Peyer's patch (tissue), 4 donors: ENCODE measurements around the gene ADAMTS18. TPM values are rescaled to one million over a fixed set of nuclear protein-coding genes. Genes with fewer than 3 reads are reported as not detected.

Experiments
- DNase-seq, 3 donors: peaks; one replicate each; pipeline ENCODE4 v3.0.0-alpha.2; 2017 to 2019
- H3K27ac ChIP-seq, 4 donors: fragments of 200-600 bp; sonication (generic); one replicate each; pipeline ENCODE4 v1.5.1; 2016 to 2019
- H3K27me3 ChIP-seq, 2 donors: fragments of 200-600 bp; sonication (generic); one replicate each; pipeline ENCODE4 v1.5.1; 2019
- H3K36me3 ChIP-seq, 3 donors: fragments of 200-600 bp; sonication (generic); one replicate each; pipeline ENCODE4 v1.5.1; 2016 to 2019
- H3K4me1 ChIP-seq, 4 donors: fragments of 200-600 bp; sonication (generic); one replicate each; pipeline ENCODE4 v1.5.1; 2016 to 2019
- H3K4me3 ChIP-seq, 4 donors: fragments of 200-600 bp; sonication (generic); 1 replicate in 3 of 4; 2 replicates in 1 of 4; pipeline ENCODE4 v1.5.1; 2016 to 2019; ENCODE audit warnings: mild to moderate bottlenecking in 1 of 4
- H3K9me3 ChIP-seq, 4 donors: fragments of 200-600 bp; sonication (generic); one replicate each; pipeline ENCODE4 v1.5.1; 2016 to 2019; ENCODE audit warnings: mild to moderate bottlenecking in 1 of 4
- CTCF ChIP-seq, 6 experiments: fragments of 450-650 bp in 4 of 6; fragments of 200-600 bp in 2 of 6; sonication (generic) in 1 of 6; IDR thresholded peaks; one replicate each; pipeline ENCODE4 v1.5.1; 2017 to 2019; ENCODE audit warnings: antibody characterized with exemption in 6 of 6, mild to moderate bottlenecking in 3 of 6, moderate library complexity in 1 of 6
- POLR2A ChIP-seq, 2 donors: fragments of 450-650 bp; IDR thresholded peaks; one replicate each; pipeline ENCODE4 v1.5.1; 2017; ENCODE audit warnings: antibody characterized with exemption in 2 of 2, mild to moderate bottlenecking in 2 of 2, moderate library complexity in 2 of 2
- total RNA-seq, 4 donors: library from RNA; depleted of rRNA; stranded (reverse); fragments of >200 nt; gene quantifications; one replicate each; pipeline ENCODE4 v1.1.0, GENCODE V29; 2016

The ADAMTS18 gene
- 1 to 10 TPM in 1 of 4 donors, under 1 TPM in 1, not detected in 2; 0.27 to 2.5 TPM for total RNA-seq

DNA sequence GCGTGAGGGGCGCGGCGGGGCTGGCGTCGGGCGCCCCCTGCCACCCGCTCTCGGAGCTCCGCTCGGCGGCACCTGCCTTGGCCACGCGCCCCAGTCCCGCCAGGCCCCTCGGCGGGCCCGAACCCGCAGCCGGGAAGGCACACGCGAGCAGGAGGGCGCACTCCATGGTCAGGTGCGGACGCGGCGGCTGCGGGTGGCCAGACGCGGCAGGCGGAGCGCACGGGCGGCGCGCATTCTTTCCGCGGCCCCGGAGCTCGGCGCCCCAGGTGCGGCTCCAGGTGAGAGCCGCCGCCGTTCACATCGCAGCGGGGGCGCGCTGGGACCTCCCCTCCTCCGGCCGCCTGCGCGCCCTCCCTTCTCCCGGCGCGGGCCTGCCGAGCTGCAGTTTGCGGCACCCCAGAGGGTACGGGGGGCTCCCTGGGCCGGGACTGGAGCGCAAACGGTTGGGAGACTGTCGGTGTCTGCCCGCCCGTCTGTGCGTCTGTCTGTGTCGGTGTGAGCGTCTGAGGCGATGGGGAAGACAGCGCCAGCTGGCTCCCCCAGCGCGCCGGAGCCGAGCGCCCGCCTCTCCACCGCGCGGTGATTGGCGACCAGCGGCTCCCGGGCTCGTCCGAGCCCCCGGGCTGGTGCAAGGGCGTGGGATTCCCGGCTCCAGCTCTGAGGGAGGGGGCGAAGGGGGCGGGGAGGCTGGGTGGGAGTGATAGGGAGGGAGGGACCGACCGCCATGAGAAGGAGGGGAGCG lies at the start of gene ADAMTS18:
Gene ADAMTS18 (minus strand): TSS at position 505 of the 742 bp plus-strand sequence. CDS start 339 bp downstream, at position 166.
- DNase-seq: no peak
- H3K27me3 ChIP-seq: peaks cover 0 to 8% of the 10 kb centered on the region in 2 donors

GRCh38 chr16:77480681-77481315 lies 46.0 kb upstream of the ADAMTS18 start:
- H3K9me3 ChIP-seq: no peaks in the 10 kb centered on the region
- H3K36me3 ChIP-seq: no peaks in the 10 kb centered on the region
- H3K4me1 ChIP-seq: no peaks in the 10 kb centered on the region
- no peak overlapping the region for H3K4me3 ChIP-seq
- no peak overlapping the region for H3K27ac ChIP-seq
- H3K27me3 ChIP-seq: no peaks in the 10 kb centered on the region
- TF ChIP-seq CTCF (IDR thresholded peaks at IDR 0.05) (no peak), POLR2A (IDR thresholded peaks at IDR 0.05) (no peak)
- DNase-seq: no peak

More for the DNA sequence above, at the start of gene ADAMTS18:
- Histone ChIP-seq H3K4me3 (no peak within 1 kb of the TSS), H3K9me3 (no peaks in the 10 kb centered on the region), H3K36me3 (no peaks in the 10 kb centered on the region), H3K4me1 (no peaks in the 10 kb centered on the region), H3K27ac (no peak within 1 kb of the TSS)
- TF ChIP-seq CTCF (IDR thresholded peaks at IDR 0.05): no peak
- no peak for TF ChIP-seq POLR2A (IDR thresholded peaks at IDR 0.05)

- no peak overlapping the region for H3K27ac ChIP-seq
- TF ChIP-seq POLR2A (IDR thresholded peaks at IDR 0.05) (no peak), CTCF (IDR thresholded peaks at IDR 0.05) (no peak)
- H3K4me1 ChIP-seq: no peaks in the 10 kb centered on the region
- DNase-seq: no peak
- H3K4me3 ChIP-seq: no peak overlapping the region
- H3K9me3 ChIP-seq: no peaks in the 10 kb centered on the region
- H3K36me3 ChIP-seq: no peaks in the 10 kb centered on the region
- no peaks in the 10 kb centered on the region for H3K27me3 ChIP-seq
Measured at GRCh38 chr16:77472262-77472661, 37.4 kb upstream of the ADAMTS18 start.

- Histone ChIP-seq H3K36me3 (no peaks in the 10 kb centered on the region), H3K4me1 (no peaks in the 10 kb centered on the region), H3K4me3 (no peak overlapping the region), H3K9me3 (no peaks in the 10 kb centered on the region), H3K27me3 (no peaks in the 10 kb centered on the region), H3K27ac (no peak overlapping the region)
- no peak for DNase-seq
- TF ChIP-seq CTCF (IDR thresholded peaks at IDR 0.05): no peak
- TF ChIP-seq POLR2A (IDR thresholded peaks at IDR 0.05): no peak
Measured at GRCh38 chr16:77470851-77471250, 36.0 kb upstream of the ADAMTS18 start.

GRCh38 chr16:77469634-77470033 lies 34.8 kb upstream of the ADAMTS18 start:
- Histone ChIP-seq H3K4me3 (no peak overlapping the region), H3K9me3 (no peaks in the 10 kb centered on the region)

More at GRCh38 chr16:77469634-77470033, 34.8 kb upstream of the ADAMTS18 start:
- no peak overlapping the region for H3K27ac ChIP-seq
- DNase-seq: no peak
- H3K27me3 ChIP-seq: no peaks in the 10 kb centered on the region
- no peaks in the 10 kb centered on the region for H3K36me3 ChIP-seq
- no peaks in the 10 kb centered on the region for H3K4me1 ChIP-seq
- TF ChIP-seq POLR2A (IDR thresholded peaks at IDR 0.05) (no peak), CTCF (IDR thresholded peaks at IDR 0.05) (no peak)
